ENCODE measurements around the gene TBL3. TPM values are rescaled to one million over a fixed set of nuclear protein-coding genes. Genes with fewer than 3 reads are reported as not detected.

The TBL3 gene
- total RNA-seq, 1 experiment from 2014 or later, result 73.4 TPM

DNA sequence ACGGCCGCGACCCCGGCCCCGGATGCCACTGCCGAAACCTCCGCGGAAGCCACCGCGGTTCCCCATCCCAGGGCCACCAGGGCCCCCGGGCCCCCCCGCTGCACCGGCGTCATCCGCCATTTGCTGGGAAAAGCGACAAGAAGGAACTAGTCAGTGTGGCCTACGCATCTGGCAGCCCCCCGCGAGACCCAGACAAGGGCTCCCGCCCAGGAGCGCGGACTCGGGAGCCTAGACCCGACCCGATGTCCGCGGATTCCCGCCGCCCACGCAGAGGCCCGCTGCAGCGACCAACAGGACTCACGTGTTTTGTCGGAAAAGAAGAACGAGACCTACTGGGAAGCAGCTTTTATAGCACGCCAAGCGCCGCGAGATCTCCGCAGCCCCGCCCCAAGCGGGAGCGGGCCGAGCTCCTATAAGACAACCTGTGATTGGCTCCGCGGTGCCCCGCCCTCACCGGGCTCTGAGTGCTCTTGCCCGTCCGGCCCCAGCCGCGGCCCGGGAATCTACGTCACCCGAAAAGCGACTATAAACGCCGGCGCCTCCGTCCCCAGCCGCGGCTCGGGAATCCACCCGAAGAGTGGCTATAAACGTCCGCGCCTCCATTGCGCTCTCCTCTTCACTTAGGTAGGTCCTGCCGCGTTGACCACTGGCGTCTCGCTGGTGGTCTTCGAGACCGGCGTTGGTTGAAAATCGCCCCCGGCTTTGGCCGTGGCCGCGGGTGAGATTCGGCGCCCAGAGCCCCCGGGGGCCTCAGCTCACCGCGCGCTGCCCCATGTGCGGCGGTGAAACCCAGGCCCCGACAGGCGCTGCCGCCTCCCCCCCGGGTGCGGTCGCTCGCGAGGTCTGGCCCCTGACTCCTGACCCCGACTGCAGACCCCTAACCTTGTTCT is 7.1 kb upstream of the TBL3 start, which contains the start of gene RPS2 (continued):
- TF ChIP-seq, protein P1, sequence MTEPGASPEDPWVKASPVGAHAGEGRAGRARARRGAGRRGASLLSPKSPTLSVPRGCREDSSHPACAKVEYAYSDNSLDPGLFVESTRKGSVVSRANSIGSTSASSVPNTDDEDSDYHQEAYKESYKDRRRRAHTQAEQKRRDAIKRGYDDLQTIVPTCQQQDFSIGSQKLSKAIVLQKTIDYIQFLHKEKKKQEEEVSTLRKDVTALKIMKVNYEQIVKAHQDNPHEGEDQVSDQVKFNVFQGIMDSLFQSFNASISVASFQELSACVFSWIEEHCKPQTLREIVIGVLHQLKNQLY (CRISPR knock-in tag; IDR thresholded peaks at IDR 0.05), result no peak
- TF ChIP-seq, protein P2, sequence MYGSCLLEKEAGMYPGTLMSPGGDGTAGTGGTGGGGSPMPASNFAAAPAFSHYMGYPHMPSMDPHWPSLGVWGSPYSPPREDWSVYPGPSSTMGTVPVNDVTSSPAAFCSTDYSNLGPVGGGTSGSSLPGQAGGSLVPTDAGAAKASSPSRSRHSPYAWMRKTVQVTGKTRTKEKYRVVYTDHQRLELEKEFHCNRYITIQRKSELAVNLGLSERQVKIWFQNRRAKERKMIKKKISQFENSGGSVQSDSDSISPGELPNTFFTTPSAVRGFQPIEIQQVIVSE (CRISPR knock-in tag; IDR thresholded peaks at IDR 0.05; ENCODE audit: borderline replicate concordance), result no peak
- TF ChIP-seq PRRX2 (CRISPR knock-in tag; IDR thresholded peaks at IDR 0.05) (peak; percentile 85; the same call in 1 of the 2 replicates), TCF7 (CRISPR knock-in tag; IDR thresholded peaks at IDR 0.05; ENCODE audit: low read depth) (no peak), CREM (CRISPR knock-in tag; IDR thresholded peaks at IDR 0.05) (peak; percentile 93), ZNF317 (CRISPR knock-in tag; IDR thresholded peaks at IDR 0.05; ENCODE audit: borderline replicate concordance, low read depth) (no peak), NR3C1 (CRISPR knock-in tag; conservative IDR thresholded peaks at IDR 0.05; ENCODE audit: low read depth) (no peak), JAZF1 (CRISPR knock-in tag; IDR thresholded peaks at IDR 0.05) (no peak), NFATC4 (CRISPR knock-in tag; IDR thresholded peaks at IDR 0.05) (no peak; the same call in none of the 2 replicates), ZNF671 (CRISPR knock-in tag; IDR thresholded peaks at IDR 0.05) (no peak), ZNF219 (CRISPR knock-in tag; IDR thresholded peaks at IDR 0.05; ENCODE audit: borderline replicate concordance) (no peak), NFYB (CRISPR knock-in tag; conservative IDR thresholded peaks at IDR 0.05; ENCODE audit: low read depth) (peak; percentile 76), ETV6 (CRISPR knock-in tag; IDR thresholded peaks at IDR 0.05) (no peak), TEAD4 (CRISPR knock-in tag; IDR thresholded peaks at IDR 0.05) (no peak; the same call in 1 of the 2 replicates), SMAD3 (CRISPR knock-in tag; IDR thresholded peaks at IDR 0.05; ENCODE audit: borderline replicate concordance) (peak; percentile 37; the same call in 1 of the 2 replicates), ELF4 (CRISPR knock-in tag; IDR thresholded peaks at IDR 0.05; ENCODE audit: low read depth) (peak; percentile 79; the same call in 1 of the 2 replicates), NR2C2 (CRISPR knock-in tag; IDR thresholded peaks at IDR 0.05) (no peak), GRHL2 (CRISPR knock-in tag; IDR thresholded peaks at IDR 0.05; ENCODE audit: insufficient replicate concordance, severe bottlenecking) (no peak)
- TF ChIP-seq, protein P3, sequence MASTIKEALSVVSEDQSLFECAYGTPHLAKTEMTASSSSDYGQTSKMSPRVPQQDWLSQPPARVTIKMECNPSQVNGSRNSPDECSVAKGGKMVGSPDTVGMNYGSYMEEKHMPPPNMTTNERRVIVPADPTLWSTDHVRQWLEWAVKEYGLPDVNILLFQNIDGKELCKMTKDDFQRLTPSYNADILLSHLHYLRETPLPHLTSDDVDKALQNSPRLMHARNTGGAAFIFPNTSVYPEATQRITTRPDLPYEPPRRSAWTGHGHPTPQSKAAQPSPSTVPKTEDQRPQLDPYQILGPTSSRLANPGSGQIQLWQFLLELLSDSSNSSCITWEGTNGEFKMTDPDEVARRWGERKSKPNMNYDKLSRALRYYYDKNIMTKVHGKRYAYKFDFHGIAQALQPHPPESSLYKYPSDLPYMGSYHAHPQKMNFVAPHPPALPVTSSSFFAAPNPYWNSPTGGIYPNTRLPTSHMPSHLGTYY (CRISPR knock-in tag; IDR thresholded peaks at IDR 0.05), result 0 out of 2 replicates have a peak, but pooled peaks have one; percentile 59
- TF ChIP-seq, protein P4, sequence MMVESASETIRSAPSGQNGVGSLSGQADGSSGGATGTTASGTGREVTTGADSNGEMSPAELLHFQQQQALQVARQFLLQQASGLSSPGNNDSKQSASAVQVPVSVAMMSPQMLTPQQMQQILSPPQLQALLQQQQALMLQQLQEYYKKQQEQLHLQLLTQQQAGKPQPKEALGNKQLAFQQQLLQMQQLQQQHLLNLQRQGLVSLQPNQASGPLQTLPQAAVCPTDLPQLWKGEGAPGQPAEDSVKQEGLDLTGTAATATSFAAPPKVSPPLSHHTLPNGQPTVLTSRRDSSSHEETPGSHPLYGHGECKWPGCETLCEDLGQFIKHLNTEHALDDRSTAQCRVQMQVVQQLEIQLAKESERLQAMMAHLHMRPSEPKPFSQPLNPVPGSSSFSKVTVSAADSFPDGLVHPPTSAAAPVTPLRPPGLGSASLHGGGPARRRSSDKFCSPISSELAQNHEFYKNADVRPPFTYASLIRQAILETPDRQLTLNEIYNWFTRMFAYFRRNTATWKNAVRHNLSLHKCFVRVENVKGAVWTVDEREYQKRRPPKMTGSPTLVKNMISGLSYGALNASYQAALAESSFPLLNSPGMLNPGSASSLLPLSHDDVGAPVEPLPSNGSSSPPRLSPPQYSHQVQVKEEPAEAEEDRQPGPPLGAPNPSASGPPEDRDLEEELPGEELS (CRISPR knock-in tag; IDR thresholded peaks at IDR 0.05), result peak; percentile 20; the same call in 1 of the 2 replicates
- TF ChIP-seq, protein P5, sequence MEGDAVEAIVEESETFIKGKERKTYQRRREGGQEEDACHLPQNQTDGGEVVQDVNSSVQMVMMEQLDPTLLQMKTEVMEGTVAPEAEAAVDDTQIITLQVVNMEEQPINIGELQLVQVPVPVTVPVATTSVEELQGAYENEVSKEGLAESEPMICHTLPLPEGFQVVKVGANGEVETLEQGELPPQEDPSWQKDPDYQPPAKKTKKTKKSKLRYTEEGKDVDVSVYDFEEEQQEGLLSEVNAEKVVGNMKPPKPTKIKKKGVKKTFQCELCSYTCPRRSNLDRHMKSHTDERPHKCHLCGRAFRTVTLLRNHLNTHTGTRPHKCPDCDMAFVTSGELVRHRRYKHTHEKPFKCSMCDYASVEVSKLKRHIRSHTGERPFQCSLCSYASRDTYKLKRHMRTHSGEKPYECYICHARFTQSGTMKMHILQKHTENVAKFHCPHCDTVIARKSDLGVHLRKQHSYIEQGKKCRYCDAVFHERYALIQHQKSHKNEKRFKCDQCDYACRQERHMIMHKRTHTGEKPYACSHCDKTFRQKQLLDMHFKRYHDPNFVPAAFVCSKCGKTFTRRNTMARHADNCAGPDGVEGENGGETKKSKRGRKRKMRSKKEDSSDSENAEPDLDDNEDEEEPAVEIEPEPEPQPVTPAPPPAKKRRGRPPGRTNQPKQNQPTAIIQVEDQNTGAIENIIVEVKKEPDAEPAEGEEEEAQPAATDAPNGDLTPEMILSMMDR (IDR thresholded peaks at IDR 0.05), result no peak
- TF ChIP-seq, protein P6, sequence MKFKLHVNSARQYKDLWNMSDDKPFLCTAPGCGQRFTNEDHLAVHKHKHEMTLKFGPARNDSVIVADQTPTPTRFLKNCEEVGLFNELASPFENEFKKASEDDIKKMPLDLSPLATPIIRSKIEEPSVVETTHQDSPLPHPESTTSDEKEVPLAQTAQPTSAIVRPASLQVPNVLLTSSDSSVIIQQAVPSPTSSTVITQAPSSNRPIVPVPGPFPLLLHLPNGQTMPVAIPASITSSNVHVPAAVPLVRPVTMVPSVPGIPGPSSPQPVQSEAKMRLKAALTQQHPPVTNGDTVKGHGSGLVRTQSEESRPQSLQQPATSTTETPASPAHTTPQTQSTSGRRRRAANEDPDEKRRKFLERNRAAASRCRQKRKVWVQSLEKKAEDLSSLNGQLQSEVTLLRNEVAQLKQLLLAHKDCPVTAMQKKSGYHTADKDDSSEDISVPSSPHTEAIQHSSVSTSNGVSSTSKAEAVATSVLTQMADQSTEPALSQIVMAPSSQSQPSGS (CRISPR knock-in tag; IDR thresholded peaks at IDR 0.05; ENCODE audit: borderline replicate concordance, low read depth), result no peak
- TF ChIP-seq, protein P7, sequence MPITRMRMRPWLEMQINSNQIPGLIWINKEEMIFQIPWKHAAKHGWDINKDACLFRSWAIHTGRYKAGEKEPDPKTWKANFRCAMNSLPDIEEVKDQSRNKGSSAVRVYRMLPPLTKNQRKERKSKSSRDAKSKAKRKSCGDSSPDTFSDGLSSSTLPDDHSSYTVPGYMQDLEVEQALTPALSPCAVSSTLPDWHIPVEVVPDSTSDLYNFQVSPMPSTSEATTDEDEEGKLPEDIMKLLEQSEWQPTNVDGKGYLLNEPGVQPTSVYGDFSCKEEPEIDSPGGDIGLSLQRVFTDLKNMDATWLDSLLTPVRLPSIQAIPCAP (CRISPR knock-in tag; IDR thresholded peaks at IDR 0.05), result no peak
- TF ChIP-seq, protein P8, sequence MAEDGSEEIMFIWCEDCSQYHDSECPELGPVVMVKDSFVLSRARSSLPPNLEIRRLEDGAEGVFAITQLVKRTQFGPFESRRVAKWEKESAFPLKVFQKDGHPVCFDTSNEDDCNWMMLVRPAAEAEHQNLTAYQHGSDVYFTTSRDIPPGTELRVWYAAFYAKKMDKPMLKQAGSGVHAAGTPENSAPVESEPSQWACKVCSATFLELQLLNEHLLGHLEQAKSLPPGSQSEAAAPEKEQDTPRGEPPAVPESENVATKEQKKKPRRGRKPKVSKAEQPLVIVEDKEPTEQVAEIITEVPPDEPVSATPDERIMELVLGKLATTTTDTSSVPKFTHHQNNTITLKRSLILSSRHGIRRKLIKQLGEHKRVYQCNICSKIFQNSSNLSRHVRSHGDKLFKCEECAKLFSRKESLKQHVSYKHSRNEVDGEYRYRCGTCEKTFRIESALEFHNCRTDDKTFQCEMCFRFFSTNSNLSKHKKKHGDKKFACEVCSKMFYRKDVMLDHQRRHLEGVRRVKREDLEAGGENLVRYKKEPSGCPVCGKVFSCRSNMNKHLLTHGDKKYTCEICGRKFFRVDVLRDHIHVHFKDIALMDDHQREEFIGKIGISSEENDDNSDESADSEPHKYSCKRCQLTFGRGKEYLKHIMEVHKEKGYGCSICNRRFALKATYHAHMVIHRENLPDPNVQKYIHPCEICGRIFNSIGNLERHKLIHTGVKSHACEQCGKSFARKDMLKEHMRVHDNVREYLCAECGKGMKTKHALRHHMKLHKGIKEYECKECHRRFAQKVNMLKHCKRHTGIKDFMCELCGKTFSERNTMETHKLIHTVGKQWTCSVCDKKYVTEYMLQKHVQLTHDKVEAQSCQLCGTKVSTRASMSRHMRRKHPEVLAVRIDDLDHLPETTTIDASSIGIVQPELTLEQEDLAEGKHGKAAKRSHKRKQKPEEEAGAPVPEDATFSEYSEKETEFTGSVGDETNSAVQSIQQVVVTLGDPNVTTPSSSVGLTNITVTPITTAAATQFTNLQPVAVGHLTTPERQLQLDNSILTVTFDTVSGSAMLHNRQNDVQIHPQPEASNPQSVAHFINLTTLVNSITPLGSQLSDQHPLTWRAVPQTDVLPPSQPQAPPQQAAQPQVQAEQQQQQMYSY (CRISPR knock-in tag; IDR thresholded peaks at IDR 0.05), result no peak
